SIG-M5 (cell line): ENCODE measurements around the gene TPCN1.

Source experiments
- DNase-seq: peaks from one replicate; lab custom pipeline; 2025; lab: John Stamatoyannopoulos, UW

The TPCN1 gene

DNA sequence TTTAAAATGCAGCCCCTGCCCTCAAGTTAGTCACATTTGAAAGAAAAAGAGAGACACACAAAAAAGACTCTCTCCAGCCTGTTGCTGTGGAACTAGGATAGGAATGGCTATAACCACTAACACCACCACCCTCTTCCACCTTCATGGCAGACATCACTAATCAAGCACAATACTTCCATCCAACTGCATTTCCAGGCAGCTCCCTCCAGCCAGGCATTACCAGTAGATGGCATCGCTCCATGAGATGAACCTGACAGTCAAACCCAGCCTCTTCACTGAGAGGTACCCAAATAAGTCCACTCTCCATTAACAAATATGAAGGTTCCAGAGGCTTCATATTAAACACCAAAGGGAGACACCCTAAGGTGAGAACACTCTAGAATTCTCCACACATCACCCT lies 89.2 kb downstream of the TPCN1 start:
- no peak for DNase-seq

DNA sequence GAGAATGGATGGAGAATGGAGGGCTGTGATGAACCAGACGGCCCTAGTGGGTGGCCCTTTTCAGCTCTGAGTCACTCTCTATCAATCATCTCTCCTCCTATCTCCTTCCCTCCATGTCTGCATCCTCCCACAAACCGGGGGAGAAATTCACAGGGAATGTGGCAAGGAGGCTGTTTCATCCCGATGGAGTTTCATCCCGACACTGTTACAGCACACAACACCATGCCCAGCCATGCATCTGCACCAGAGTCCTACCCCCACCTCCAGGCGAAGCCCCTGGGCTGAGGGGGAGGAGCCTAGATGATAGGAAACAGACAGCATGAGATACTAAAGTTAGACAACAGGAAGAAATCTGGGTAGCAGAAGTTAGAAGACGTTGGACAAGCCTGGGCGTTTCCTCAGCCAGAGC lies 92.9 kb downstream of the TPCN1 start:
- DNase-seq: no peak

DNA sequence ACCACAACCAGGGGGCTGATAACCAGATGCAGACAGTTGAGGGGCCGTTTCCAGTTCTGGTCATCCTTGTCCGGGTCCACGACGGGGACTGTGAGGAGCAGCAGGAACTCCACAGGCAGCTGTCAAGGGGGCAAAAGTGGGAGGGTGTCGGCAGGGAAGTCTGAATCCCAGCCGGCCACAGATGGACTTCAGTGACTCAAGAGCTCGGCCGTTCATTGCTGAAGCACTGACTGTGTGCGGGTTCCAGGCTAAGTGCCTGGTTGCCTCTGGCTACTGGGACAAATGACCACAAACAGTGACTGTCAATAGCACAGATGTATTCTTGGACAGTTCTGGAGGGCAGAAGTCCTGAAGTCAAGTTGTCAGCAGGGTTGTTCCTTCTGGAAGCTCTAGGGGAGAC lies 94.1 kb downstream of the TPCN1 start:
- no peak for DNase-seq

DNA sequence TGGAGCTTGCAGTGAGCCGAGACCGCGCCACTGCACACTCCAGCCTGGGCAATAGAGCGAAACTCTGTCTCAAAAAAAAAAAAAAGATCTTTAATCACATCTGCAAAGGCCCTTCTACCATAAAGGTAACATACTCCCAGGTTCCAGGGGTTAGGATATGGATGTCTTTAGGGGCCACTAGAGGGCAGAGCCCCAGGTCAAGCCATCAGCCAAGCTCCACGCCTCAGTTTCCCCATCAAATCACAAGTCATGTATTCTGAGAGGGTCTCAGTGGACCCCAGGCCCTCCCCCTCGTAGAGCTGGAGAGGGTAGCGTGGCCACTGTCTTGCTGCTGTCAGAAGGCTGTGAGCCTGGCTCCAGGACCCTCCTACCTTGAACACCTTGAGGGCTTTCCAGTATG lies 94.9 kb downstream of the TPCN1 start:
- no peak for DNase-seq

DNA sequence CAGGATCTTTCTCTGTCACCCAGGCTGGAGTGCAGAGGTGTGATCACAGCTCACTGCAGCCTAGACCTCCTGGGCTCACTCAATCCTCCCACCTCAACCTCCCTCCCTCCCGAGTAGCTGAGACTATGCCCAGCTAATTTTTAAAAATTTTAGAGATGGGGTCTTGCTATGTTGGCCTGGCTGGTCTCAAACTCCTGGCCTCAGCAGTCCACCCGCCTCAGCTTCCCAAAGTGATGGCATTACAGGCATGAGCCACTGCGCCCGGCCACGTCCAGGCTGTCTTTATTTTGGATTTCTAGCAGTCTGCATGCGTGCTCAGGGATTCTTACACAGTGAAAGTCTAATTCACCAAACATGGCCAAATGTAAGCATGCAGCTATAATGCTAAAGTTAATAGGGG lies 95.9 kb downstream of the TPCN1 start:
- no peak for DNase-seq

DNA sequence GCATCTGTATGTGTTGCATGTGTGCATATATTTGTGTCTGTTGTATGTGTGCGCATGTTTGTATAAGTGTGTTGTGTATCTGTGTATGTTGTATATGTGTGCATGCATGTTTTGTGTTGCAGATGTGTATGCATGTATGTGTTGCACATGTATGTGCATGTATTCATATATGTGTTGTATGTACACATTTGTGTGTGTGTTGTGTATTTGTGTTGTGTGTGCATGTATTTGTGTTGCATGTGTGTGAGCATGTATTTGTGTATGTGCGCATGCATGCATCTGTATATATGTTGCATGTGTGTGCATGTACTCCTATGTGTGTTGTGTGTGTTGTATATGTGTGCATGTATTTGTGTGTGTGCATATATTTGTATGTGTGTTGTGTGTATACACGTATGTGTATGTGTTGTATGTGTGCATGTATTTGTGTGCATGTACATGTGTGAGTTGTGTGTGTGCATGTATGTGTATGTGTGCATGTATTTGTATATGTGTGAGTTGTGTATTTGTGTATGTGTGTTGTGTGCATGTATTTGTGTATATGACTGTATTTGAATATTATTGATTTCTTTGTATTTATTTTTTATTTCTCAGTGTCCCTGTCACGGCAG lies 96.9 kb downstream of the TPCN1 start:
- no peak for DNase-seq

DNA sequence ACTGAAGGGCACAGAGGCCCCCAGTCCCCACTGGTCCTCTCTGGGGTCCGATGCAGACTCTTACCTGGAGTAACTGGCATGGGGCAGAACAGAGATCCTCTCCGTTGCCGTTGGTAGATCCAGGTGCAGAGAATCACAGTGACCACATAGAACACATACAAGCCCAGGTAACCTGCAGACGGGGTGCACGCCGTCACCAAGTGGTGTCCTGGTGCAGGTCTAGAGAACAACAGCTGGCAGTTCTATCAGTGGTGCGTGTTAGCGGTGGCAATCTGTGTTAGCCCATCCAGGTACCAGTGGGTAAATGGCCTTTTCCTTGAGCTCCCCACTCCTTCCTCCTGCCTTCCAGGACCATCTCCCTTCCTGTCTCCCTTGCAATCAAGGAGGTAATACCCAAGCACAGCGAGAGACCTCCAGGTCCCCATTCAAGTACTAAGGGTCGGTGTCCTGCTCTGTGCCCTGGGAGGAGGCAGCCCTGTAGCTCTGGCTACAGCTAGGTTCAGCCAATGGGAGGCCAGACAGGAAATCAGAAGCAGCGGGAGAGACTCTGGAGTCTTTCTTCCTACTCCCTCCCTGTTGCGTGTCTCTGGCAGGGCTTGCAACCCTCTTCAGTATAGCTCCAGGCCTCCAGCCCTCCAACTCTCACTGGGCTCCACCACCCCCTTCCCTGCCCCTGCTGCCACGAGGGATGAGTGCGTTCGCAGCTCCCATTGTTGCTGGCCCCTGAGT lies 97.8 kb downstream of the TPCN1 start:
- DNase-seq: no peak

DNA sequence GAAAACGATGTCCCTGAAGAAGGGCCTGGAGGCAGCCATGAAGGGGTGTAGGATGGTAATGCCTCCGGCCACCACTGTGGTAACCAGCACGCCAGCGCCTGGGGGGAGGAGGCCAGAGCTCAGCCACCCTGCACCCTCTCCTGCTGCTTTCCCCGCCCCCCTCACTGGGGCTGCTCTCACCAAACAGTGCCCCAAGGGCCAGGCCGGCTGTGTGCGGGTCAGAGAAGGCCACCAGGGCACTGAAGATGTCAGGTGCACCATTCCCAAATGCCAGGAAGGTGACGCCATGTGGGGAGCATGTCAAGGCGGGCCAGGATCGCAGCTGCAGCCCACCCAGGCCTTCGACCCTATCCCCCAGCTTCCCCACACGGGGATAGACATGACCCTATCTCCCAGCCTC lies 99.1 kb downstream of the TPCN1 start:
- no peak for DNase-seq

DNA sequence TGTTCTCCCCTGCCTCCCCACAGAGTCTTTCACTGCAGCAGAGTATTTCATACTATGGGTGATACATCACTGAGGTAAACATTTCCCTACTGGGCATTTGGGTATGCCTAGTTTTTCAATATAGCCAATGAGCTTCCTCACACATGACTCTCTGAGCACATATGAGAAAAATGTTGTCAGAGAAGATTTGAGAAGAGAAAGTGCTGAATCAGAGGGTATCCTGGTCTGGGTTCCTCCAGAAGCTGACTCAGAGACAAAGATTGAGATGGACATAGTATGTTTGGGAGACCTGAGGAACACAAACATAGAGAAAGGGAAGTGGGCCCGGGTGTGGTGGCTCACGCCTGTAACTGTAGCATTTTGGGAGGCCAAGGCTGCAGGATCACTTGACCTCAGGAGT lies 101.1 kb downstream of the TPCN1 start:
- no peak for DNase-seq

DNA sequence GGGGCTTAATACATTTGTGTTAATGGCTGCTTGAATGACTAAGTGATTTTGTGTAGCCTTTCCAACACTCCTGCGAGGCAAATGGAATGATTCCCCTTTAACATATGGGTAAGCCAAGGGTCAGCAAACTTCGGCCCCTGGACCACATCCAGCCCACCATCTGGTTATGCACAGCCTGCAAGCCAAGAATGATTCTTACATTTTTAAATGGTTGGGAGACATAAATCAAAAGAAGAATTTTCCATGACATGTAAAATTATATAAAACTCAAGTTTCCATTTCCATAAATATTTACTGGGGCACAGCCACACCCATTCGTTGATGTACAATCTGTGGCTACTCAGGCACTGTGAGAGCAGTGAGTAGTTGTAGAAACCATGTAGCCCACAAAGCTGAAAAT lies 104.7 kb downstream of the TPCN1 start:
- DNase-seq: no peak

DNA sequence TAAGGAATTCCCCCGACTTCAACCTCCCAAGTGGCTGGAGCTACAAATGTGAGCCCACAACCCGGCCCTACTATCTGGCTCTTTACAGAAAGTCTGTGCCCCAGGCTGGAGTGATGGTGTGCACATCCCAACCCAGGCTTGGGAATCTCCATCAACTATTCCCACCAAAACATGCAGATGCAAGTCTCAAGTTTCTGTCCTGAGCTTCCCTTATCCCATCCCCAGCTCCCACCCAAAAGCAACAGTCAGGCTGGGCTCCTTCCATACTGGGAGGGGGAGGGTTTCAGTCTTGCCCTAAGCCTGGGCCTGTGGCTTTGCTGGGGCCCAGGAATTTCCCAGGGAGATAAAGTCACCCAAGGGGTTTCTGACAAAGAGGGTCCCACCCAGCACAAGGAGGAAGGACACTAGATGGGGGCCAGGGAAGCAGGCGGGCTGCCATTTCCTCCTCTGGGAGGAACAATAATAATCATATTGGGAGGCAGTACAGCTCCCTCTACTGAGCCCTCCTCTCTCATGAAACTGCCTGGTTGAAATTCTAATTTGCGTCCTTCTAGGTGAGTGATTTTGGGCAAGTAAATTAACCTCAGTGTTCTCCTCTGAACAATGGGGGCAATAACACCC lies 105.6 kb downstream of the TPCN1 start:
- DNase-seq: no peak

DNA sequence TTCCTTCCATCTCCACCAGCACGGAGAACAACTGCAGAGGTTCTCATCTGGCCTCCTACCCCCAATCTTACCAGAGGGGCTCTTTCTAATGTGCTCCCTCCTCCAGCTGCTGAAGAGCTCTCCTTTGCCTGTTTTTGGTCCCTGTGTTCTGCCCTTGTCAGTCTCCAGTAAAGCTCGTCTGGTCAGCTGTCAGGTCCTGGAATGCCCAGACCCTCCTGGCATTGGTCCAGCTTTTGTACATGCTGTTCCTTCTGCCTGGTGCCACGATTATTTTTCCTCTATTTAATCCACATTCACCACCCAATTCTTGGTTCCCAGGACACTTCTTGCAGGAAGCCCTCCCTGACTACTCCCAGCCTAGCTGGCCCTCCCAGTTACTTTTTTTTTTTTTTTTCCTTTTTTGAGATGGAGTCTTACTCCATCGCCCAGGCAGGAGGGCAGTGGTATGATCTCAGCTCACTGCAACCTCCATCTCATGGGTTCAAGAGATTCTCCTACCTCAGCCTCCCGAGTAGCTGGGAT lies 107.2 kb downstream of the TPCN1 start:
- DNase-seq: no peak

DNA sequence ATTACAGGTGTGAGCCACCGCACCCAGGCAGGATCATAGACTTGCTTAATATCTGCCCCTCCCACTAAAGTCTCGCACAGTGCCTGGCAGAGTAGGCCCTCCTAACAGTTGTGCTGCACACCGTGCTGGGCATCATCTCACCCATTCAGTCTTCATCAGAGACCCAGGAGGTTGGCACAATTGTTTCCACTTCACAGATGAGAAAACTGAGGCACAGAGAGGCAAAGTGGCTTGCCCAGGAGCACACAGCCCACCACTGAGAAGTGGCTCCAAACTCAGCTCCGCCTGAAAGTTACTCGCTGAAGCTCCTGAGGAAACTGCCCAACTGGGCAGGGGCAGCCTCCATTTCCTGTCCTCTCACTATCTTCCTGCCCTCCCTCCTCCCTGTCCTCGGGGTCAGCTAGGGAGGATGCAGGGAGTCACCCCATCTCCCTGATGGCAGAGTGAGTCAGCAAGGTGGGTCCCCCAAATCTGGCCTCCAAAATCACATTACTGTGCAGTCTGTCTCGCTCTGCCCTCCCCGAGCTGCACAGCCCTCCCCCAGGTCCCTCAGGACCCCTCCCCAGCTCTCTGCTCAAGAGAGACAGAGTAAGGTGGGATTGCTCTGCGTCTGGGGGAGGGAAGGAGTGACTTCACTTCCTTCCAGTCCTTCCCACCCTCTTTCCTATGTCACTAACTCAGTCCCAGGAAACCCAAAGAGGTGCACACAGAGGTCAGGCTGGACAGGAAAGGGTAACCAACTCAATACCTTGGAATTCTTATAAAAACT lies 107.9 kb downstream of the TPCN1 start:
- no peak for DNase-seq

DNA sequence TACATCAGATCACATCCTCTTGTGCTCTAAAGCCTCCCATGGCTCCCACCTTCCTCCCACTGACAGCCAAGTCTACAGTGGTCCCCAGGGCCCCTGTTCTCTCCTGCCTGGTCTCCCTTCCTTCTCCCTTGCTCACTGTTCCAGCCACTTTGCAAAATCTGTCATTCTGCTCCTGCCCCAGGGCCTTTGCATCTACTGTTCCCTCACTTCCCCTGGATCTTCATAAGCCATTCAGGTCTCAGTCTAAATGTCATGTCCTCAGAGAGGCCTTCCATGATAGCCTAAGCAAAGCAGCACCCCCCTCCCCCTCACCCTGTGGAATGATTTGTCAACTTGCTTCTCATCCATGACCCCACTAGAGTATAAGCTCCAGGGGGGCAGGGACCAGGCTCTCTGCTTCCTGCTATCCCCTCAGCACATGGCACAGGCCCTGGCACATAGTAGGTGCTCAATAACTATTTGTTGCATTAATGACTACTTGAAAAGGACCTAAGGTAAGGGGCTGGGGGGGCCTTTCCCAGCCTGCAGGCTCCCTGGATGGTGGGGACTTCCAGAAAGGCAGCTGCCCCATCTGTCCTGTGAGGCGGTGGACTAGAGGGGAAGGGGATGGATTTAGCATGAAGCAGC lies 108.6 kb downstream of the TPCN1 start:
- no peak for DNase-seq

DNA sequence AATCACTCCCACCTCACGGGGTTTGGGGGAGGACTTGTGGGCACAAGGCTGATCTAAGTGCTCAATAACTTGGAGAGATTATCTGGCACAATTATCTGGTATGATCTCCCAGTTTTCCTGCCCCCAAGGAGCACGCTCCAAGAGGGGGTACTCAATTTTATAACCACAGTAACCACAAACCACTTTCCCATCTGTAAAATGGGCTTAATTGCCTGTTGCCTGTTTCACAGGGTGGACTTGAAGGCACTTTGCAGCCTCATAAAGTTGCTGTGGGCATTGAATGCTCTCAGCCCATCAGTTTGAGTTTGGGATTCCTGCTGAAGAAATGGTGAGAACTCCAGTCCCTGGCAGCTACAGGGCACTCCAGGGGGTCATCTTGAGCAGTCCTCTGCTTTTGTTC lies 109.2 kb downstream of the TPCN1 start:
- DNase-seq: no peak

DNA sequence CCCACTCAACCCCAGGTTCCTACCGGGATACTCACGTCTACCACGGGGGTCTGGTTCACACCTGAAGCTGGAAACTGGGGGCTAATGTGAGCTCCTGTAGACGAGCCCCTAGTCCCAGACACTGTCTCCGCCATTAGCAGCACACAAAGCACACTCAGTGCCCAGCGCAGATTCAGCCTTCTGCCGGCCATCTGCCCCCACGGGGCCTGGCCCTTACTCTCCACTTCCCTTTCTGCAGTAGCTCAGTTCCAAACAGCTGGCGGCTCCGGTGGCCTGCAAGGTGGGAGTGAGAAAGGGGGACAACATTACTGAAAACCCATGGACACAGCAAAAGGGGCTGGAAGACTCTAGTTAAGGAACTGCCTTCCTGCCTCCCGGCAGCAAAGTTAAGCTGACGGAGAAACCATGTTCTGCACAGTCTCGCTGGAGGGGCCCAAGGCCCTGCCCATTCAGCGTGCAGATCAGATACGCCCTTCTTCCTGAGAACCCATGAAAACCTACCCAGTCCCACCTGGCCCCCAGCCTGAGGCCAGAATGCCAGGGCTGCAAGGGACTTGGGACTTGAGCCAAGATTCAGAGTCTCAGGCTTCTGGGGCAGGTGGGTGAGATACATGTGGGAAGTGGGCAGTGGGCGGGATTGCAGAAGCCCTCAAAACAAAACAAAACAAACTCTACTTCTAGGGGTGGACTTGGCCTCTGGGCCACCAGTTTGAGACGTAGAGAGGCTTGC lies 111.6 kb downstream of the TPCN1 start:
- no peak for DNase-seq

DNA sequence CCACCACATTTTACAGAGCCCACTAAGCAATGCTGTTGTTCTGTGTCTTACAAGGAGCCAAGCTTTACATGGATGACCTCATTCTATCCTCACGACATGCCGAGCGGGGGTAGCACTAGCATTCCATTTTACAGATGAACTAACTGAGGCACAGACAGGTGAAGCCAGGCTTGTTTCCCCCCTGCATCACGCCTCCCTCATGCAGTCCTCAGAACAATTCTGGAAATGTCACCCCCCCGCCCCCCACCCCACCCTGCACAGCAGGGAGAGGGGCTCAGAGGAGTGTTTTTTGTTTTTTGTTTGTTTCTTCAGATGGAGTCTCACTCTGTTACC lies 112.1 kb downstream of the TPCN1 start:
- no peak for DNase-seq

DNA sequence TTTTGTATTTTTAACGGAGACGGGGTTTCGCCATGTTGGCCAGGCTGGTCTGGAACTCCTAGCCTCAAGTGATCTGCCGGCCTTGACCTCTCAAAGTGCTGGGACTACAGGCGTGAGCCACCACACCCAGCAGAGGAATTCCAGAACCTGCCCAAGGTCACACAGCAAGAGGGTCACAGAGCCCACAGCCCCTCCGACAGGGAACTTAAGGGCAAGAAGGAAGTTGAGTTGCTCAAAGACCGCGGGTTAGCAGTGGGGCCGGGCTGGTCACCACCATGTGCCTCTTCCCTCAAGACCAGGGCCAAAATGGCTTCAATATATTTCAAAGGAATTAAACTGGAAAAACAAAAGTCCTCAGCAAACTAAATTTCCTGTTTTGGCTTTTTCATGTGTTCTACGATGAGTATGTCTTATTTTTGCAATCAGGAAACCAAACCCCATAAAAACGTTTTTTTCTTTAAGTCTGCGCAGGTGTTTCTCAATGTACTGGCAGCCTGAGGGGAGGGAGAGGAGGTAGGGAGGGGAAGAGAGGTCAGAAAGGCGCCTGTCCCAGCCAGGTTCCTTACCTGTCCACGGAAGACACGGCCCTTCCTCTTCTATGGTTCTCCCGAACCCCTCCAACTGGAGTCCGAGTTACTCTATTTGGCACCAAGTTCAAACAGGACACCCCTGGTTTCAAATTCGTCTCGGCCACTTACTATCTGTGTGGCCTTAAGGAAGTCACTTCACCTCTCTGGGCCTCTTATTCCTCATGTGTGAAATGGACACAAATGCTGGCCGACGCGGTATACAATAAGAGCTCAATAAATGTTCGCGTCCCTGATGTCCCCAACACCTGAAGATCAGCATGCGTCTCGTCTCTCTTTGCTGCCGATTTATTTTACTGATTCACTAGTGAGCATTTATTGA lies 112.9 kb downstream of the TPCN1 start:
- no peak for DNase-seq

DNA sequence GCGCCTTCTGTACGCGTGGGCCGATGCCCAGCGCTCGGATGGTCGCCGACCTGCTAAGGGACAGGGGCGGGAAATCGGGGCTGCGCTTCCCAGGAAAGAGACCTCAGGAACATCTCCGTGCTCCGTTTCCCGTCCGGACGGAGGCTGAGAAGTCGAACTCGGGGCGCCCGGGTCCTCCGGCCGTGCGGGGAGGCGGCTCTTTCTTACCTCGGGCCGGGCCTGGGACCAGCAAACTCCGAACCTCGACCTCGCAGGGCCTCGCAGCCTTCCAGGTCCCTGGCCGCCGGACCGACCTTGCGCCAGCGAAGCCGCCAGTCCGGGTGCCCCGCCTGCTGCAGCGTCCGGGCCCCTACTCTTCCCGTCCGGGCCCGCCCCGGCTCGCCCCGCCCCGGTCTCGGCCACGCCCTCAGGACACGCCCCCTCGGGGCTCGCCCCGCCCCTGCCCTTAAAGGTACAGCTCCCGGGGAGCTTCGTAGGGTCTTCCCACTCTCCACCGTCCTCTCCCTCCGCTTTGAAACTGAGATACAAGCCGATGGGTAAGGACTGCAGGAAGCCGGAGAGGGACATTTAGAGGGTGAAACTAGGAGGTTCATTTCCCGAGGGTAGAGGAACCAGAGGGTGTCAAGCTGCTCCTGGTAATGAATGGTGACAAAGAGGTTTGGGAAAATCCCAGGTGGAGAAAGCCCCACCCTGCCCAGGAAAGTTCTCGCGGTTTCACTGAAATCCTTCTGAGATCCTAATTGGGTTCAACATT lies 113.7 kb downstream of the TPCN1 start, which contains the start of gene SLC8B1:
SLC8B1 (minus strand) TSS at position 324 of the 754 bp plus-strand sequence. CDS start 2,231 bp downstream, outside the sequence.
- no peak for DNase-seq

DNA sequence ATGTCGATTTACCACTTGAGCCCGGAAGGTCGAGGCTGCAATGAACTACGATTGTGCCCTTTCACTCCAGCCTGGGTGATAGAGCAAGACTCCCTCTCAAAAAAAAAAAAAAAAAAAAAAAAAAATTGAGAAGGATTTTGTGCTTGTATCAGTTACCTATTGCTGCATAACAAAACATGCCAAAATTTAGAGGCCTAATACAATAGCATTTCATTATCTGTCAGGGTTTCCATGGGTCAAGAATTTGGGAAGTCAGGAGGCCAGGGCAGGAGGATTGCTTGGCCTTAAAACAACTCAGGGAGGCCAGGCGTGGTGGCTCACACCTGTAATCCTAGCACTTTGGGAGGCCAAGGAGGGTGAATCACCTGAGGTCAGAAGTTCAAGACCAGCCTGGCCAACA lies 118.3 kb downstream of the TPCN1 start:
- no peak for DNase-seq
